HEK293T (cell line): Measurements from ENCODE around the gene INTS14.

Experiments used
- CTCF ChIA-PET: fragments of 350-600 bp; formaldehyde crosslinking; extraction: SDS; loops from one replicate; lab custom pipeline; 2021; ENCODE audit warnings: antibody characterized with exemption, inconsistent platforms; lab: Yijun Ruan, JAX
- POLR2A ChIA-PET: fragments of 350-600 bp; formaldehyde crosslinking; extraction: SDS; loops from one replicate; lab custom pipeline; 2020; ENCODE audit warnings: antibody characterized with exemption, inconsistent platforms; lab: Yijun Ruan, JAX
- DNase-seq: peaks from one replicate; pipeline ENCODE4 v3.0.0; 2012; ENCODE audit warnings: mixed read lengths; ENCODE audit errors: extremely low spot score
- ARNT ChIP-seq: fragments of 450-650 bp; IDR thresholded peaks from 2 replicates; pipeline ENCODE4 v1.6.1; 2017; ENCODE audit warnings: mild to moderate bottlenecking
- BHLHE40 ChIP-seq: fragments of 450-650 bp; IDR thresholded peaks from 2 replicates; pipeline ENCODE4 v1.6.1; 2016; ENCODE audit warnings: mild to moderate bottlenecking, moderate library complexity, borderline replicate concordance
- CTBP1 ChIP-seq: fragments of 450-650 bp; IDR thresholded peaks from 2 replicates; pipeline ENCODE4 v1.6.1; 2016; ENCODE audit warnings: borderline replicate concordance
- ELF4 ChIP-seq: fragments of 450-650 bp; IDR thresholded peaks from 2 replicates; pipeline ENCODE4 v1.6.1; 2017; ENCODE audit warnings: antibody characterized with exemption
- FOXA1 ChIP-seq: fragments of 450-650 bp; IDR thresholded peaks from 2 replicates; pipeline ENCODE4 v1.6.1; 2016; ENCODE audit warnings: mild to moderate bottlenecking
- FOXK2 ChIP-seq: fragments of 450-650 bp; IDR thresholded peaks from 2 replicates; pipeline ENCODE4 v1.6.1; 2016; ENCODE audit warnings: mild to moderate bottlenecking
- FOXM1 ChIP-seq: fragments of 450-650 bp; IDR thresholded peaks from 2 replicates; pipeline ENCODE4 v1.6.1; 2017; ENCODE audit warnings: mild to moderate bottlenecking, borderline replicate concordance
- HDGF ChIP-seq: fragments of 450-650 bp; IDR thresholded peaks from 2 replicates; pipeline ENCODE4 v1.6.1; 2017; ENCODE audit warnings: antibody characterized with exemption, borderline replicate concordance
- L3MBTL2 ChIP-seq: fragments of 450-650 bp; conservative IDR thresholded peaks from 2 replicates; pipeline ENCODE4 v1.6.1; 2016; ENCODE audit warnings: mild to moderate bottlenecking
- LEF1 ChIP-seq: fragments of 450-650 bp; IDR thresholded peaks from 2 replicates; pipeline ENCODE4 v1.6.1; 2017; ENCODE audit warnings: mild to moderate bottlenecking, borderline replicate concordance
- NFRKB ChIP-seq: fragments of 450-650 bp; IDR thresholded peaks from 2 replicates; pipeline ENCODE4 v1.6.1; 2016; ENCODE audit warnings: mild to moderate bottlenecking, moderate library complexity
- SP1 ChIP-seq: fragments of 450-650 bp; IDR thresholded peaks from 2 replicates; pipeline ENCODE4 v1.6.1; 2017
- SUZ12 ChIP-seq: fragments of 450-650 bp; IDR thresholded peaks from 2 replicates; pipeline ENCODE4 v1.6.1; 2016; ENCODE audit warnings: mild to moderate bottlenecking
- TARDBP ChIP-seq: fragments of 450-650 bp; IDR thresholded peaks from 2 replicates; pipeline ENCODE4 v1.6.1; 2016
- ZNF384 ChIP-seq: fragments of 450-650 bp; IDR thresholded peaks from 2 replicates; pipeline ENCODE4 v1.6.1; 2016
- TF ChIP-seq, protein P1 (sequence below): fragments of 450-650 bp; IDR thresholded peaks from 2 replicates; pipeline ENCODE4 v1.6.1; 2016

The INTS14 gene

DNA sequence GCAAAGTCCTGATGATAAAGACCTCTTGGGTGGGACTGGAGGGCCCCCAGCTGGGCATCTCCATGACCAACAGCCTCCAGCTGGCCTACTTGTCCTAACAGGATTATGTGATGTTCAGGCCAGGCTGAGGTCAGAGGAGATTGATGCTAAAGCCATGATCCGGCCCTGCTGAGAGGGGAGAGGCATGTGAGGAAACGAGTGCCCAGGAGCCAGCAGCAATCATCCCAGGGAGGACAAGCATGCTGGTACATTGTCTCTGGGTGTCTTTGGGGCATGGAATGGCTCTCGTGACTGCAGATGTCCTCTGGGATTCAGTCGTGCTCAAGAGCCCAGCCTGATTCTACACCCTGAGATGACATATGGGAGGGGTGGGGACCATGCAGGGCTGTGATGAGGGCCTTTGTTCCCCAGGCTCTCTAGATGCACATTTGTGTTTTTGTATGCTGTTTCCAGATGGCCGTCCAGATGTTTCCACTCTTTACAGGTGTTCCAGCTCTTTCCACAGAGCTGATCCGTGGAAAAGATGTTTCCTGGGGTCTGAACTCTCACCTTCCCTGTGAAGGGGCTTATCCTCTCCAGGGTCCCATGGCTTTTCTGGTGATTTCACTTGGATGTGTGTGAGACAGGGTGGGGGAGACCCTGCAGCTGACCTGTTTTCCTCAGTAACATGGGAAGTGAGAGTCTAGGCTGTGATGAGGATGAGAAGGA is 31.0 kb upstream of the INTS14 start:
- DNase-seq: no peak
- CTCF ChIA-PET: interaction anchor here (1.1 kb wide), 1 partner anchor 240 kb away, joined by 3 read pairs; no protein-coding TSS in a partner anchor
- no peak for TF ChIP-seq CTBP1
- no peak for TF ChIP-seq ZNF384
- TF ChIP-seq SUZ12: no peak
- no peak for TF ChIP-seq FOXM1
- TF ChIP-seq, protein P1, sequence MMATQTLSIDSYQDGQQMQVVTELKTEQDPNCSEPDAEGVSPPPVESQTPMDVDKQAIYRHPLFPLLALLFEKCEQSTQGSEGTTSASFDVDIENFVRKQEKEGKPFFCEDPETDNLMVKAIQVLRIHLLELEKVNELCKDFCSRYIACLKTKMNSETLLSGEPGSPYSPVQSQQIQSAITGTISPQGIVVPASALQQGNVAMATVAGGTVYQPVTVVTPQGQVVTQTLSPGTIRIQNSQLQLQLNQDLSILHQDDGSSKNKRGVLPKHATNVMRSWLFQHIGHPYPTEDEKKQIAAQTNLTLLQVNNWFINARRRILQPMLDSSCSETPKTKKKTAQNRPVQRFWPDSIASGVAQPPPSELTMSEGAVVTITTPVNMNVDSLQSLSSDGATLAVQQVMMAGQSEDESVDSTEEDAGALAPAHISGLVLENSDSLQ: no peak
- TF ChIP-seq TARDBP: no peak
- TF ChIP-seq SP1: no peak
- POLR2A ChIA-PET: interaction anchor here (1.3 to 2.0 kb wide), 2 partner anchors 10 to 228 kb away, joined by 4 to 10 read pairs; partner anchors contain the start of gene RAB11A

GRCh38 chr15:65639509-65639908 is 28.6 kb upstream of the INTS14 start:
- no peak for DNase-seq
- POLR2A ChIA-PET: interaction anchor here (1.4 to 2.3 kb wide), 2 partner anchors 29 to 230 kb away, joined by 3 to 7 read pairs; partner anchors contain the start of genes INTS14 and RAB11A
- no peak for TF ChIP-seq ZNF384
- TF ChIP-seq ELF4: no peak
- no peak for TF ChIP-seq SUZ12
- TF ChIP-seq TARDBP: no peak
- no peak for TF ChIP-seq LEF1
- TF ChIP-seq L3MBTL2: no peak
- no peak for TF ChIP-seq CTBP1
- no peak for TF ChIP-seq SP1
- no peak for TF ChIP-seq HDGF
- no peak for TF ChIP-seq NFRKB
- TF ChIP-seq FOXA1: no peak
- TF ChIP-seq FOXM1: no peak
- TF ChIP-seq, protein P1: no peak
- TF ChIP-seq BHLHE40: no peak
- TF ChIP-seq FOXK2: no peak
- TF ChIP-seq ARNT: no peak
- CTCF ChIA-PET: interaction anchor here (0.7 to 1.0 kb wide), 3 partner anchors 19 to 223 kb away, joined by 3 to 4 read pairs (median 4); no protein-coding TSS in a partner anchor

DNA sequence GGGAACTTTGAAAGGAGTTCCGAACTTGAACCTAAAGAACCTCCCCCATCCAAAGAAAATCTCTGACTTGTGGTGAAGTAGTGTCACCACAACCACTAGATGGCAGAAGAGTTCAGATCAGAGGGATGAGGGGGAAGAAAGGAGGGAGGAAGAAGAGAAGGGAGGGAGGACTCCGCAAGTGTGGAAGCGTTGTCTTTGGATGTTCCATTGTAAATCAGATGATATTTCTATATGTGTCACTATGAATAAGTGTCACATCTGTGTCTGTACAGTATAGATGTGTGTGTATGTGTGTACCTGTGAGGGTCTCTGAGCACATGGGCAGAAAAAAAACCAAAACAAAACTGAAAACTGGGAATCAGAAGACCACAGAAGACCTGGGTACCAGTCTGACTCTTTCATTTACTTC is 27.8 kb upstream of the INTS14 start:
- peak; percentile 78 for DNase-seq
- TF ChIP-seq, protein P1: peak; percentile 83
- TF ChIP-seq SUZ12 (no peak), TARDBP (no peak), ARNT (no peak), HDGF (no peak)
- POLR2A ChIA-PET: interaction anchor here (2.3 kb wide), 1 partner anchor 28 kb away, joined by 7 read pairs; the partner anchor contains the start of gene INTS14
- CTCF ChIA-PET: interaction anchor here (0.9 to 1.8 kb wide), 10 partner anchors 8 to 198 kb away, joined by 3 to 7 read pairs (median 3); no protein-coding TSS in a partner anchor

GRCh38 chr15:65638109-65638508 is 27.2 kb upstream of the INTS14 start:
- no peak for DNase-seq
- ChIA-PET CTCF (interaction anchor here (0.9 to 1.8 kb wide), 9 partner anchors 8 to 199 kb away, joined by 3 to 7 read pairs (median 3); partner anchors contain the start of gene INTS14), POLR2A (interaction anchor here (1.3 kb wide), 1 partner anchor 232 kb away, joined by 7 read pairs; the partner anchor contains the start of gene RAB11A)
- TF ChIP-seq SP1 (no peak), TARDBP (no peak), L3MBTL2 (no peak), FOXA1 (no peak)

- POLR2A ChIA-PET: no interaction called here
- no peak for DNase-seq
- TF ChIP-seq FOXM1 (no peak), ARNT (no peak), LEF1 (no peak), ELF4 (no peak), BHLHE40 (no peak), L3MBTL2 (no peak), SP1 (no peak), HDGF (no peak), NFRKB (no peak), CTBP1 (no peak), ZNF384 (no peak), SUZ12 (no peak), FOXA1 (no peak)
- TF ChIP-seq, protein P1: no peak
- CTCF ChIA-PET: interaction anchor here (0.9 kb wide), 1 partner anchor 220 kb away, joined by 5 read pairs; no protein-coding TSS in a partner anchor
Observed at GRCh38 chr15:65634356-65634755, 23.4 kb upstream of the INTS14 start.
